HCT116 (cell line): Measurements from ENCODE around the gene WNK4. TPM values are rescaled to one million over a fixed set of nuclear protein-coding genes. Genes with fewer than 3 reads are reported as not detected.
A peak's percentile ranks its signal among the peaks of the same experiment; 100 is the strongest.

Experiments used
- ATAC-seq: fragments of 200-7000 bp; cut with Tn5 transposase; 2 replicates; pipeline ENCODE4 v1.9.1; 2020; ENCODE audit warnings: mild to moderate bottlenecking, moderate library complexity
- BruUV-seq: library from RNA; stranded (reverse); fragments of 400-500 nt; replicated peaks from 2 replicates; lab custom pipeline; 2021; lab: Mats Ljungman, UMichigan
- CTCF ChIA-PET: fragments of 300-600 bp; sonication (Branson Sonifier 250); formaldehyde crosslinking; loops from one replicate; lab custom pipeline; 2021; ENCODE audit warnings: antibody characterized with exemption; lab: Charles Lee
- POLR2A ChIA-PET: fragments of 300-600, 350-600 bp; sonication (Branson Sonifier 250); formaldehyde crosslinking; loops from one replicate; lab custom pipeline; 2021; ENCODE audit warnings: antibody characterized with exemption; lab: Charles Lee
- RAD21 ChIA-PET, 2 experiments: fragments of 300-600 bp; sonication (Branson Sonifier 250); formaldehyde crosslinking; loops; one replicate each; lab custom pipeline; 2023; ENCODE audit warnings: low total read pairs in 2 of 2; ENCODE audit not compliant: uncharacterized antibody in 2 of 2, unreplicated experiment in 2 of 2, low non-redundant PET in 1 of 2; lab: Charles Lee
- DNase-seq: peaks from one replicate; pipeline ENCODE4 v3.0.0-alpha.2; 2010; ENCODE audit warnings: low read depth, low spot score
- H2AFZ ChIP-seq: fragments of 200-600 bp; shearing (Covaris generic), sonication (generic); 2 replicates; pipeline ENCODE4 v1.6.1; 2017; ENCODE audit warnings: low read depth, mixed run types, mixed read lengths, antibody characterized with exemption, low read length; ENCODE audit not compliant: poor library complexity, severe bottlenecking
- H3K27ac ChIP-seq: 2 replicates; pipeline ENCODE4 v1.5.1; 2012; ENCODE audit warnings: low read depth, low read length
- H3K27me3 ChIP-seq: fragments of 200-600 bp; sonication (generic); 2 replicates; pipeline ENCODE4 v1.6.1; 2016; ENCODE audit warnings: mixed run types, low read length, mixed read lengths; ENCODE audit not compliant: insufficient read depth
- H3K36me3 ChIP-seq, 2 experiments: fragments of 200-500 bp in 1 of 2; fragments of 200-600 bp in 1 of 2; sonication (Bioruptor generic) in 1 of 2; sonication (generic) in 1 of 2; 2 replicates each; pipeline versions ENCODE4 v1.5.1 to v1.6.1; 2014 to 2016; ENCODE audit warnings: low read length in 2 of 2, inconsistent platforms in 1 of 2, mixed read lengths in 1 of 2, mixed run types in 1 of 2; ENCODE audit not compliant: insufficient read depth in 2 of 2, control insufficient read depth in 1 of 2
- H3K4me1 ChIP-seq, 2 experiments: fragments of 200-600 bp in 1 of 2; sonication (generic) in 1 of 2; 2 replicates each; pipeline versions ENCODE4 v1.5.1 to v1.6.1; 2012 to 2017; ENCODE audit warnings: low read length in 2 of 2, inconsistent platforms in 1 of 2, mild to moderate bottlenecking in 1 of 2, mixed read lengths in 1 of 2, mixed run types in 1 of 2, moderate library complexity in 1 of 2; ENCODE audit not compliant: insufficient read depth in 2 of 2, control insufficient read depth in 1 of 2
- H3K4me2 ChIP-seq: fragments of 200-600 bp; sonication (generic); 2 replicates; pipeline ENCODE4 v1.6.1; 2017; ENCODE audit warnings: mixed run types, low read length, mixed read lengths
- H3K4me3 ChIP-seq, 2 experiments: fragments of 200-600 bp in 1 of 2; sonication (generic) in 1 of 2; replicated peaks in 1 of 2; 2 replicates each; pipeline ENCODE4 v1.5.1; 2011 to 2016; ENCODE audit warnings: low read length in 2 of 2, control low read depth in 1 of 2, low read depth in 1 of 2, mild to moderate bottlenecking in 1 of 2, mixed read lengths in 1 of 2, mixed run types in 1 of 2
- H3K79me2 ChIP-seq: fragments of 200-600 bp; sonication (generic); 2 replicates; pipeline ENCODE4 v1.6.1; 2017; ENCODE audit warnings: mild to moderate bottlenecking, mixed run types, low read length, moderate library complexity, mixed read lengths; ENCODE audit not compliant: insufficient read depth
- H3K9ac ChIP-seq: fragments of 200-600 bp; sonication (generic); 2 replicates; pipeline ENCODE4 v1.6.1; 2016; ENCODE audit warnings: low read length, mixed read lengths
- H3K9me2 ChIP-seq: fragments of 200-600 bp; sonication (generic), shearing (Covaris generic); 2 replicates; pipeline ENCODE4 v1.6.1; 2017; ENCODE audit warnings: mixed run types, mild to moderate bottlenecking, moderate library complexity; ENCODE audit not compliant: insufficient read depth
- H3K9me3 ChIP-seq, 2 experiments: fragments of 200-500 bp in 1 of 2; fragments of 200-600 bp in 1 of 2; sonication (Bioruptor generic) in 1 of 2; sonication (generic) in 1 of 2; 2 replicates each; pipeline ENCODE4 v1.6.1; 2014 to 2017; ENCODE audit warnings: low read length in 2 of 2, mixed read lengths in 2 of 2, inconsistent platforms in 1 of 2, low read depth in 1 of 2, mild to moderate bottlenecking in 1 of 2, mixed run types in 1 of 2, moderate library complexity in 1 of 2; ENCODE audit not compliant: control insufficient read depth in 1 of 2, insufficient read depth in 1 of 2
- H4K20me1 ChIP-seq: fragments of 200-600 bp; sonication (generic), shearing (Covaris generic); 2 replicates; pipeline ENCODE4 v1.6.1; 2017; ENCODE audit warnings: mixed run types, mild to moderate bottlenecking, moderate library complexity; ENCODE audit not compliant: insufficient read depth
- CEBPB ChIP-seq: IDR thresholded peaks from 2 replicates; pipeline ENCODE4 v1.6.1; 2012; ENCODE audit warnings: low read depth
- CTCF ChIP-seq, 3 experiments: fragments of 200-600 bp in 1 of 3; sonication (generic) in 1 of 3; IDR thresholded peaks in 2 of 3; conservative IDR thresholded peaks in 1 of 3; 2 replicates each; pipeline ENCODE4 v1.5.1; 2012 to 2017; ENCODE audit warnings: low read depth in 2 of 3, low read length in 2 of 3, antibody characterized with exemption in 1 of 3, borderline replicate concordance in 1 of 3, control low read depth in 1 of 3, mild to moderate bottlenecking in 1 of 3, mixed read lengths in 1 of 3, mixed run types in 1 of 3, moderate library complexity in 1 of 3; ENCODE audit not compliant: insufficient read depth in 1 of 3
- EGR1 ChIP-seq: IDR thresholded peaks from 2 replicates; pipeline ENCODE4 v1.6.1; 2012; ENCODE audit warnings: low read depth
- EZH2 ChIP-seq: fragments of 200-600 bp; sonication (generic); IDR thresholded peaks from 2 replicates; pipeline ENCODE4 v1.6.1; 2017; ENCODE audit warnings: antibody characterized with exemption, mixed run types
- EZH2phosphoT487 ChIP-seq: fragments of 200-600 bp; IDR thresholded peaks from 2 replicates; pipeline ENCODE4 v1.6.1; 2018; ENCODE audit warnings: antibody characterized with exemption, borderline replicate concordance
- JUND ChIP-seq: IDR thresholded peaks from 2 replicates; pipeline ENCODE4 v1.6.1; 2012
- MAX ChIP-seq: IDR thresholded peaks from 2 replicates; pipeline ENCODE4 v1.6.1; 2012
- REST ChIP-seq: IDR thresholded peaks from 2 replicates; pipeline ENCODE4 v1.6.1; 2012; ENCODE audit warnings: low read depth
- TCF7L2 ChIP-seq: IDR thresholded peaks from 2 replicates; pipeline ENCODE4 v1.7.0; 2011; ENCODE audit warnings: borderline replicate concordance, inconsistent platforms; ENCODE audit not compliant: insufficient read depth, insufficient read length; ENCODE audit errors: extremely low read depth
- ZNF274 ChIP-seq: fragments of 200-500 bp; sonication (Bioruptor generic); IDR thresholded peaks from 2 replicates; pipeline ENCODE4 v1.6.1; 2014; ENCODE audit warnings: mild to moderate bottlenecking, low read depth, low read length, inconsistent platforms
- intact Hi-C: fragments of 100-400 bp; cut with micrococcal nuclease; formaldehyde crosslinking; loops from 2 replicates; pipeline ENCODE4 v1.10.0; 2022
- total RNA-seq: library from RNA; stranded (reverse); gene quantifications from one replicate; pipeline ENCODE4 v1.2.1, GENCODE V29; 2021; ENCODE audit not compliant: unreplicated experiment

Gene WNK4
- total RNA-seq, 1 experiment from 2014 or later = 4.5 TPM

GRCh38 chr17:42773290-42774035 is 6.9 kb upstream of the WNK4 start, which contains the start of gene VPS25 (continued):
- peak in 1 of 3 experiments; percentile 18; a peak in 1 of 6 replicates for TF ChIP-seq CTCF (IDR thresholded peaks at IDR 0.05 in 2 of 3, conservative IDR thresholded peaks at IDR 0.05 in 1 of 3; ENCODE audit: borderline replicate concordance in 1 of 3, insufficient read depth in 1 of 3, low read depth in 2 of 3, low read length in 2 of 3)

GRCh38 chr17:42774066-42774745 is 6.2 kb upstream of the WNK4 start:
- Histone ChIP-seq H3K27me3 (no peaks in the 10 kb centered on the region), H3K79me2 (peaks cover 19% of the 10 kb centered on the region), H2AFZ (no peak overlapping the region)
- intact Hi-C loops = no loop called here
- no peak for DNase-seq
- TF ChIP-seq EZH2 (no peak), TCF7L2 (no peak), EZH2phosphoT487 (no peak), MAX (no peak), CTCF (IDR thresholded peaks at IDR 0.05 in 2 of 3, conservative IDR thresholded peaks at IDR 0.05 in 1 of 3; ENCODE audit: borderline replicate concordance in 1 of 3, insufficient read depth in 1 of 3, low read depth in 2 of 3, low read length in 2 of 3) (no peak), EGR1 (no peak), JUND (no peak), ZNF274 (no peak), CEBPB (no peak), REST (no peak)
- TF ChIP-seq, all 23 proteins: peak for 0
- H3K36me3 ChIP-seq = peaks cover 8 to 20% of the 10 kb centered on the region in 2 experiments
- no peak for ATAC-seq
- peak overlapping the region; percentile 65 for H3K27ac ChIP-seq
- ChIA-PET CTCF (interaction anchor here (3.6 kb wide), 1 partner anchor 11 kb away, joined by 24 read pairs; no protein-coding TSS in a partner anchor), POLR2A (interaction anchor here (0.6 kb wide), 1 partner anchor 48 kb away, joined by 3 read pairs; no protein-coding TSS in a partner anchor), RAD21 (no interaction called here)
- peak overlapping the region; percentile 74 for H3K4me2 ChIP-seq
- no peaks in the 10 kb centered on the region for H3K9me2 ChIP-seq
- H3K9me3 ChIP-seq = no peaks in the 10 kb centered on the region
- no TSS peak for BruUV-seq
- H3K4me3 ChIP-seq = peak overlapping the region; percentile 85 to 99
- peaks cover 8 to 12% of the 10 kb centered on the region in 2 experiments; a peak in 2 of 4 replicates for H3K4me1 ChIP-seq
- H4K20me1 ChIP-seq = no peaks in the 10 kb centered on the region
- H3K9ac ChIP-seq = peak overlapping the region; percentile 82
